Measurements from ENCODE around the gene TNFRSF6B.
A peak's percentile ranks its signal among the peaks of the same experiment; 100 is the strongest.

Gene TNFRSF6B

DNA sequence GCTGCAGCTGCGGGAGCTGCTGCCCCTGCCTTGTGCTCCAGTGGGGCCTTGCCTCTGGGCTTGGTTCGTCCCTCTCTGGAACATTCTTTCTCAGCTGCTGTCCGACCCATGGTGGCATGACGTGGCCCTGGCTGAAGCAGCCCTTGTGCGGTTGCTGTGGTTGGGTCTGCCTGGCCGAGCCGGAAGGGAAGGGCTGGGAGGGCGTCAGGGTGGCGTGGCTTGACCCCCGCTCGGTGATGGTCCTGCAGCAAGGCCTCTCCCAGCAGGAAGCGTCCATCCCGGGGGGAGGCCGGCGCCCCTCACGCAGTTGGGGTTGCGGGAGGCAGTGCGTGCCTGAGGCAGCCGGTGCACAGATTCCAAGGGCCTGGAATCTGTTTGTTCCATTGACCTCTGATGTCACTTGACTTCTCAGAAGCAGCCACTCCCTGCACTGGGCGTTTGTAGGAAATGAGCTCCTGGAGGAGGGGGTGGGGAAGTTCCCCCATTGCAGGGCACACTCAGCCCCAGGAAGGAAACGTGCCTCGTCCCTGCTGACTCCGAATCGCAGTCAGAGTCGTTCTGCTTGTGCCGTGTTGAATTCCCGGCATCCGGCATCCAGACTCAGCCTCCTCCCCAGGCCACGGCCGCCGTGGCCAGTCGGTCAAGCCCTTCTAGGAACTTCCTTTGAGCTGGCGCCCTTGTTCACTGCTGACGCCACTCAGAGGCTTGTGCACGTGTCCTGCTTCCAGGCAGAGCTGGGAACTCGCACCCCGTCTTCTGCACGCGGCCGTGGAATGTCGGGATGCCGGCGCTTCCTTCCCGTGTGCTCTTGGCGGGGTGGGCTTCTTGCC, 9.7 kb upstream of the TNFRSF6B start:
- no peak for DNase-seq

- DNase-seq: peak; percentile 41
Observed at GRCh38 chr20:63687419-63688178, 8.9 kb upstream of the TNFRSF6B start.

GRCh38 chr20:63688228-63689045, 8.0 kb upstream of the TNFRSF6B start:
- DNase-seq: no peak

DNA sequence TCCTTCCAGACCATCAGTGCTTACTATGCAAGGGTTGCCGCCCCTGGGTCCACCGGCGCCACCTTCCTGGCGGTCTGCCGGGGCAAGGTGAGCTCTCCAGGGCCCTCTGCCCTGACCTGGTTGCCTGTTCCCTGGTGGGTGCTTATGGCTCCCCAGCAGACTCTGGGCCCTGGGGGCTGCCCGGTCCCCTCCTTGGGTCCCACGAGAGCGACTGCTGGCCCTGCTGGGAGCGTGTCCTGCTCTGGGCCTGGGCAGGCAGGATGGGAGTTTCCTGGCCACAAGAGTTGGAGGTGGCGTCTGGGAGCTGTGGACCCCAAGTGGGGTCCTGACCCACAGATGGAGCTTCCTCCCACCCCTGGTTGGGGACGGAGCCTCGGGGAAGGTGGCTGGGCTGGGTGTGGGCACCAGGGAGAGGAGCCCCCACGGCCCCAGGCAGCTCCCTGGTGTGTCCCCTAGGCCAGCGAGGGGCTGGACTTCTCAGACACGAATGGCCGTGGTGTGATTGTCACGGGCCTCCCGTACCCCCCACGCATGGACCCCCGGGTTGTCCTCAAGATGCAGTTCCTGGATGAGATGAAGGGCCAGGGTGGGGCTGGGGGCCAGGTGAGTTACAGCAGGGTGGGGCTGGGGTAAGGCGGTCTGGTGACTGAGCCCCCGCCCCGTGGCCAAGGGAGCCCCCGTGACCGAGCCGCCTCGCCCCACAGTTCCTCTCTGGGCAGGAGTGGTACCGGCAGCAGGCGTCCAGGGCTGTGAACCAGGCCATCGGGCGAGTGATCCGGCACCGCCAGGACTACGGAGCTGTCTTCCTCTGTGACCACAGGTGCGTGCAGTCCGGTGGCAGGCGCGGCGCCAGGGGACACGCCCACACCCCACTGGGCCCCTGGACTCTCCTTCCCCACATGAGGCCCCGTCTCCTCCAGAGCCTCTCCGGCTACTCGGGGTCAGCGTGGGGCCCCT, 7.1 kb upstream of the TNFRSF6B start:
- DNase-seq: no peak

DNA sequence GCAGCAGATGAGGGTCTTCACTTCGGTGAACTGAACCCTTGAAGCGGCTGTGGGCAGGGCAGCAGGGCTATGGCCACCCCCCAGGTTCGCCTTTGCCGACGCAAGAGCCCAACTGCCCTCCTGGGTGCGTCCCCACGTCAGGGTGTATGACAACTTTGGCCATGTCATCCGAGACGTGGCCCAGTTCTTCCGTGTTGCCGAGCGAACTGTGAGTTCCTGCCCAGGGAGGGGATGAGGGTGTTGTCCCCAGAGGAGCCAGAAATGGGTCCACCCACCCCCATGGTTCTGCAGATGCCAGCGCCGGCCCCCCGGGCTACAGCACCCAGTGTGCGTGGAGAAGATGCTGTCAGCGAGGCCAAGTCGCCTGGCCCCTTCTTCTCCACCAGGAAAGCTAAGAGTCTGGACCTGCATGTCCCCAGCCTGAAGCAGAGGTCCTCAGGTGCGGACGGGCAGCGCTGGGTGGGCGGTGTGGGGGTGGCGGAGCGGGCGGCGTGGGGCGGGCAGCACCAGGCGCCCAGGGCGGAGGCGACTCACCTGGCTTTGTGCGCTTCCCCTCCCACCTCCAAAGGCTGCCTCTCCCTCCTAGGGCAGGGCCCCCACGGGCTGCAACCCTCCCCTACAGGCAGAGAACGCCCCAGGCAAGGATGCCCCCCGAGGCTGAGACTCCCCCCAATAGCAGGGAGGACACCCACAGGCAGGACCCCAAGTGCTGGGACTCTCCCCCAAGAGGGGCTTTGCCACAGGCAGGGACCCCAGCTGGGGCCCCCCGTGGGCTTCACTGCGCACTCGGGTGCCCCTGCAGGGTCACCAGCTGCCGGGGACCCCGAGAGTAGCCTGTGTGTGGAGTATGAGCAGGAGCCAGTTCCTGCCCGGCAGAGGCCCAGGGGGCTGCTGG, 6.2 kb upstream of the TNFRSF6B start:
- DNase-seq: peak; percentile 45

DNA sequence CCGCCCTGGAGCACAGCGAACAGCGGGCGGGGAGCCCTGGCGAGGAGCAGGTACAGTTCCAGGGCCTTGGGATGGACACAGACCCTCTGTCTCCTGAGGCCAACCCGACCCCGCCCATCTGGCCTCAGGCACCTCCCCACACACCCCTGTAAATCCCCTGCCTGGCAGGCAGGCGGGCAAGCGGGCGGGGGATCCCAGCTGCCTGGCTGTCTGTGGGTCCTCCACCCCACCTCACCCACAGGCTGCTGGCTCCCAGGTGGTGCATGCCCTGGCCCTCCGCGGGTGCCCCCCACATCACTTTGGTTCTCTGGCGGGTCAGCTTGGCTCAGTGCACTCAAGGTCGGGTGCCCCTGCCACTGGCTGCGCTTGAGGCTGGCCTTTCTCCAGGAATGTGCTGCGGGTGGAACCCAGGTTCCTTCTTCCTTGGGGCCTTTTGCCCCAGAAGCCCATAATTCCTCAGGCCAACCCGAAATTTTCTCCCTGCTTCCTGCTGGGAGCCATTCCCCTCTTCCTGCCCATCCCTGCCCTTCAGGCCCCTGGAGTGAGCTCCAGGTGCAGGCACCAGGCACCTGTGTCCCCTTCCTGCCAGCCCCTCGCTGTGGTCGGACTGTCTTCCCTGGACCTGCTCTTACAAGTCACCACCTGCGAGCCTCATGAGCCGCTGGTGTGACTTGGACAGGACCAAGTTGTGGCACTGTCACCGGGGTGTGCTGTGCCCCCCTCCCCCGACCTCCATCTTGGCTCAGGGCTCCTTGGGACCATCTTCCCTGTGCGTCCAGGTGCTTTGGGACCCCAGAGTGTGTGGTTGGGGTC, 5.3 kb upstream of the TNFRSF6B start:
- peak; percentile 41 for DNase-seq

DNA sequence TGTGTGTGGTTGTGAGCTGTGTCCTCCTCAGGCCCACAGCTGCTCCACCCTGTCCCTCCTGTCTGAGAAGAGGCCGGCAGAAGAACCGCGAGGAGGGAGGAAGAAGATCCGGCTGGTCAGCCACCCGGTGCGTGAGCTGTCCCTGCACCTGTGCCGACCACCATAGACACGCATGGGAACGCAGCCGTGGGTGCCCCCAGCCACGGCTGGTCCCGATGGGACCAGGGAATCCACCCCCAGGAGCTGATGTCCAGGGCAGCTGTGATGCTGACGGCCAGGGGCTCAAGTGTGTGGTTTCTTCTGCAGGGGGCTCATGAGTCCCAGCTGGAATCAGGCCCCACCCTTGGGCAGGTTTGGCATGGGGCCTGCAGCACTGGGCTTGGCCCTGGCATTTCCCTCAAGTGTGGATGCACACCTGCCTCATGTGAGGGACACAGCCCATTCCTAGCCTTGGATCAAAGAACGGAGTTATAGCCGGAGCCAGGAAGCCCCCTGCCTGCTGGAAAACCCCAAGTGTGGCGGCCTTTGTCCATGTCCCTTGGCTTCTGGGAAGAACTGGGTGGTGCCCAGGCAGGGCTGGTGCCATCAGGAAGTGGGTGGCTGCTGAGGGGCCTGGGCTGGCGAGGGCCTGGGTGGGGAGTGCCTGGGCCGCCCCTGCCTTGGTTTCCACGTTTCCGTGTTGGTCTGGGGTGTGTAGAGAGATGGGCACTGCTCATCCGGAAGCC, 4.6 kb upstream of the TNFRSF6B start:
- DNase-seq: peak; percentile 44

DNA sequence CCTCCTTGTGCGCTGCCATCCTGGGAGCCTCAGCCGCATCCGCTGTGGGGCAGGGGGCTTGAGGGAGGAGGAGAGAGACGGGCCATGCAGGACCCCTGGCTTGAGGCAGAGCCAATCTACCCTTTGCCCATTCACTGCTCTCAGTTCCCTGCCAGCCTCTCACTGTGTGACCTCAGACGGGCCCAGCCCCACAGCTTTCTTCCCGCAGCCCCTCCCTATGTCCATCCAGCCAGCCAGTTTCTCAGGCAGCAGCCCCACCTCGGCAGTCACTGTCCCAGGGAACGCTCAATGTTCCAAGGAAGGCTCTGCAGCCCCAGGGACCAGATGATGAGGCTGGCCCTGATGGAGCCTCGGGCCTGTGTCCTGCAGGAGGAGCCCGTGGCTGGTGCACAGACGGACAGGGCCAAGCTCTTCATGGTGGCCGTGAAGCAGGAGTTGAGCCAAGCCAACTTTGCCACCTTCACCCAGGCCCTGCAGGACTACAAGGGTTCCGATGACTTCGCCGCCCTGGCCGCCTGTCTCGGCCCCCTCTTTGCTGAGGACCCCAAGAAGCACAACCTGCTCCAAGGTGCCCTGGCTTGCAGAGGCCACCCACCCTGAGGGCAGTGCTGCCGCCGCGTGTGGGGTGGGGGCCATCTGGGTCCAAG, 3.9 kb upstream of the TNFRSF6B start:
- DNase-seq: peak; percentile 50

- peak; percentile 50 for DNase-seq
Observed at GRCh38 chr20:63693083-63693732, 3.2 kb upstream of the TNFRSF6B start.

GRCh38 chr20:63693733-63694583, 2.5 kb upstream of the TNFRSF6B start:
- no peak for DNase-seq

GRCh38 chr20:63694584-63695423, 1.6 kb upstream of the TNFRSF6B start:
- DNase-seq: no peak

DNA sequence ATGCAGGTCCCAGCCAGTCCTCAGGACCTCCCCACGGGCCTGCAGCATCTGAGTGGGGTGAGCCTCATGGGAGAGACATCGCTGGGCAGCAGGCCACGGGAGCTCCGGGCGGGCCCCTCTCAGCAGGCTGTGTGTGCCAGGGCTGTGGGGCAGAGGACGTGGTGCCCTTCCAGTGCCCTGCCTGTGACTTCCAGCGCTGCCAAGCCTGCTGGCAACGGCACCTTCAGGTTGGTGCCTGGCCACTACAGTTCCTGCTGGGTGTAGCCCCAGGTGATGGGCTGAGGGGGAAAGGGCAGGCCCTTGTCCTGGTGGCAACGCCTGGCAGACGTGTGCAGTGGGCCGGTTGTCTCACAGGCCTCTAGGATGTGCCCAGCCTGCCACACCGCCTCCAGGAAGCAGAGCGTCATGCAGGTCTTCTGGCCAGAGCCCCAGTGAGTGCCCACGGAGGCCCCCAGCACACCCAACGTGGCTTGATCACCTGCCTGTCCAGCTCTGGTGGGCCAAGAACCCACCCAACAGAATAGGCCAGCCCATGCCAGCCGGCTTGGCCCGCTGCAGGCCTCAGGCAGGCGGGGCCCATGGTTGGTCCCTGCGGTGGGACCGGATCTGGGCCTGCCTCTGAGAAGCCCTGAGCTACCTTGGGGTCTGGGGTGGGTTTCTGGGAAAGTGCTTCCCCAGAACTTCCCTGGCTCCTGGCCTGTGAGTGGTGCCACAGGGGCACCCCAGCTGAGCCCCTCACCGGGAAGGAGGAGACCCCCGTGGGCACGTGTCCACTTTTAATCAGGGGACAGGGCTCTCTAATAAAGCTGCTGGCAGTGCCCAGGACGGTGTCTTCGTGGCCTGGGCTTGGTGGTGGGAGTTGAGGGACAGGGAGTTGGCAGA, 787 bp upstream of the TNFRSF6B start:
- DNase-seq: no peak

DNA sequence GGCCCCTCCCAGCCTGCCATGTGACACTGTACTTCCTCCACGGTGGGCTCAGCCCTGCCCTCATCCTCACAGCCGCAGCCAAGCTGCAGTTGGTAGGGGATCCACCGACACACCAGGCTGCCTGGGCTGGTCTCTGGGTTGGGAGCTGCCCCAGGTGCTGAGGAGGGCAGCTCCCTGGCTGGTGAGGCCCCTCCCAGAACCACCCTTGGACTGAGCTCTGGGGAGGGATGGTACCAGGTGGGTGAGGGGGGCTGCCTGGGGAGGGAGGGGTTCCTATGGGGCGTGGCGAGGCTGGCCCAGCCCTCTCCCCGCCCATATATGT, 185 bp upstream of the TNFRSF6B start:
- peak; percentile 47 for DNase-seq

- no peak for DNase-seq
Observed at GRCh38 chr20:63697357-63697867, 960 bp downstream of the TNFRSF6B start.

DNA sequence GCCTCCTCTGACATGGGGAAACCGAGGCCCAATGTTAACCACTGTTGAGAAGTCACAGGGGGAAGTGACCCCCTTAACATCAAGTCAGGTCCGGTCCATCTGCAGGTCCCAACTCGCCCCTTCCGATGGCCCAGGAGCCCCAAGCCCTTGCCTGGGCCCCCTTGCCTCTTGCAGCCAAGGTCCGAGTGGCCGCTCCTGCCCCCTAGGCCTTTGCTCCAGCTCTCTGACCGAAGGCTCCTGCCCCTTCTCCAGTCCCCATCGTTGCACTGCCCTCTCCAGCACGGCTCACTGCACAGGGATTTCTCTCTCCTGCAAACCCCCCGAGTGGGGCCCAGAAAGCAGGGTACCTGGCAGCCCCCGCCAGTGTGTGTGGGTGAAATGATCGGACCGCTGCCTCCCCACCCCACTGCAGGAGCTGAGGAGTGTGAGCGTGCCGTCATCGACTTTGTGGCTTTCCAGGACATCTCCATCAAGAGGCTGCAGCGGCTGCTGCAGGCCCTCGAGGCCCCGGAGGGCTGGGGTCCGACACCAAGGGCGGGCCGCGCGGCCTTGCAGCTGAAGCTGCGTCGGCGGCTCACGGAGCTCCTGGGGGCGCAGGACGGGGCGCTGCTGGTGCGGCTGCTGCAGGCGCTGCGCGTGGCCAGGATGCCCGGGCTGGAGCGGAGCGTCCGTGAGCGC, 1.6 kb downstream of the TNFRSF6B start:
- peak; percentile 47 for DNase-seq

Data from right forelimb (tissue), 1 donor.